Activated T-helper 9 cell treated with anti-CD3 and anti-CD28 coated beads, Interleukin-2, amount 50 U/mL, for 16 hours (primary cell): ENCODE measurements around the gene ASPDH.

Source experiments
- DNase-seq: peaks from one replicate; pipeline ENCODE4 v3.0.0-alpha.2; 2020; ENCODE audit warnings: low read depth

The ASPDH gene

DNA sequence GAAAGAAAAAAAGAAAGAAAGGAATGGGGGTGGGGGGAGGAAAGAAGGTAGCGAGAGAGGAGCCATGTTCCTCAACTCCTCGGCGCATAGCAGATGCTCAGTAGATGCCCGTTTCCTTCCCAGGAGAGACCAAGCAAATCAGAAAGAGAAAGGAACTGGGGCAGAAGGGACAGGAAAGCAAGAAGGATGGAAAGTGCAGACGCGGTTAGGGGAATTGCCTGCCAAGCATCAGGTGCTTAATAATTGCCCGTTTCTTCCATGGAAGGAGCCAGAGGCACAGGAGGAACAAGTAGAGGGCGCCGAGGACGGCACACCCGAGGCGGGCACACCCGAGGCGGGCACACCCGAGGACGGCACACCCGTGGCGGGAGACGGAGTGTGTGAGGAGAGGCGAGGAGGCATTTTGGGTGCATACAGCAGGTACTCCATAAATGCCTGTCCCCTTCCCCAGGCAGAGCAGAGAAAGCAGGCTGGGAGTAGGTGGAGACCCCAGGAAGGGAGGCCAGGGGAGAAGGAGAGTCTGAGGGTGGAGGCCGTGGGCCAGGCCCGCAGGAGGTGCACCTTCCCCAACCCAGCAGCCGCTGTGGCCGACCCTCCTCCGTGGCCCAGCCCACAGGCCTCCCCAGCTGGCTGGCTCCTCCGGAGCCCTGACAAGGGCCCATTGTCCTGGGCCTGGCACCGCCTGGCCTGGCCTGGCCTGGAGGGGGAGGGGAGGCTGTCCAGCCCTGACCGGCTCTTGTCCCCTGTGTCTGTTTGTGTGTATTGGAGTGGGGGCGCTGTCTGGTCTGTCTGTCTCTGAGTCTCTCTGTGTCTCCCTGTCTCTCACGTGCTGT, 17.3 kb downstream of the ASPDH start:
- DNase-seq, result no peak

DNA sequence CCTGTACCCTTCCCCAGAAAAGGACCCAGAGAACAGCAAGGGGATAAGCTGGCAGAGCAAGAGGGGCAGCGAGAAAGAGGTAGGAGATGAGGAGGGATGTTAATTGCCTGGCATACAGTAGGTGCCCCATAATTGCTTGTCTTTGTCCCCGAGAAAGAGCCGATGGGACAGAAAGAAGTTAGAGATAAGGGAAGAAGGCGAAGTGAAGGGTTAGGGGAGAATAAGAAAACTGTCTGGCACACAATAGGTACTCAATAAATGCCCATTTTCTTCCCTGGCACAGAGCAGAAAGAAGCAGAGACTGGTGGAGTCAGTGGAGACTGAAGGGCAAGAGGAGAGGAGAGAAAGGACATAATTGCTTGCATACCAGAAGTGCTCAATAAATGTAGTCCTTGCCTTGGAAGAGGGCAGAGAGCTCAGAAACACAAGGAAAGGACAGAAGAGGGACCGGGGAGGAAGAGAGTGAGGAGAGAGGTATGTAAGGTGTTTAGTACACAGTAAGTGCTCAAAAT, 18.6 kb downstream of the ASPDH start:
- DNase-seq, result no peak

DNA sequence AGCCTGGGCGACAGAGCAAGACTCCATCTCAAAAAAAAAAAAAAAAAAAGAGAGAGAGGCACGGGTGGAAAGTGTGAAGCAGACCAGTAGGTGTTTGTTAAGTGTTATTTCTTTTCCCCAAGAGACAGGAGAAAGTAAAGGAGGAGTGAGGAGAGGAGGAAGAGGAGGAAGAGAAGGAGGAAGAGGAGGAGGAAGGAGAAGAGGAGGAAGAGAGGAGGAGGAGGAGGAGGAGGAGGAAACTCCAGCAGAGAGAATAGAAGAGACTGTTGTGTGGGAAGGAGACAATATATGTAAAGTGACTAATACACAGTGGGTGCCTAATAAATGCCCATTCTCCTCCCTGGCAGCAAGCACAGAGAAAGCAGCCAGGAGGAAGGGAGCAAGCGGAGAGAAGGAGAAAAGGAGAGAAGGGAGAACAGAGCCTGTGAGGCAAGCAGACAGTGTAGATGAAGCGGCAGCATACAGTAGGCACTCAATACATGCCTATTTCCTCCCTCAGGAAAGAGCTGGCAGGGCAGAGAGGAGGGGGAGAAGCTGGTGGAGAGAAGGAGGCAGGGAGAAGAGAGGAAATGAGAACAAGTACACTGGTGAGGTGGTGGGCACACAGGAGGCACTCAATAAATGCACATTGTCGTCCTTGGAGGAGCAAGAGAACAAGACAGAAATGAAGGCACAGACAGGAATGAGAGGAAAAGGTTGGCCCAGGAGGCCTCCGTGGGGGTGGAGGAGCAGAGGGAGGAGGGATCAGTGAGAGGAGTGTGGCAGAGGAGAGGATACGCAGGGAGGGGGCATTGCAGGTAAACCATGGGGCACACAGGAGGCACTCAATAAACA, 19.3 kb downstream of the ASPDH start:
- no peak for DNase-seq

DNA sequence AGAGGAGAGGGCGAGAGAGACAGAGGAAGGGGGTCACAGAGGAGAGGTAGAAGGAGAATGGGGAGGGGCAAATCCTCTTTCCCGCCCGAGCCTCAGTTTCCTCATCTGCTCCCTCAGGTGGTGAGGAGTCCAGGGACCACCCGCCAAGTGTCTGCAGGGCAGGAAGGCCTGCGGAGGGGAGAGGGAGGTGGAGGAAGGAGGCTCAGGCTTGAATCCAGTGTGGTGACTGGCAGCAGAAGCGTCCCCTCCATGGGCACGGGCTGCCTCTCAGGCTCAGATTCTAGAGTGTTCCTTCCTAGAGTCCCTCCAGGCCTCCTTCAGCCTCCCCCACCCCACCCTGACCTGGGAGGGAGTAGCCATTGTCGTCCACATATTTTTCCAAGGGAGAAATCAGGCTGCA, 20.5 kb downstream of the ASPDH start:
- no peak for DNase-seq

DNA sequence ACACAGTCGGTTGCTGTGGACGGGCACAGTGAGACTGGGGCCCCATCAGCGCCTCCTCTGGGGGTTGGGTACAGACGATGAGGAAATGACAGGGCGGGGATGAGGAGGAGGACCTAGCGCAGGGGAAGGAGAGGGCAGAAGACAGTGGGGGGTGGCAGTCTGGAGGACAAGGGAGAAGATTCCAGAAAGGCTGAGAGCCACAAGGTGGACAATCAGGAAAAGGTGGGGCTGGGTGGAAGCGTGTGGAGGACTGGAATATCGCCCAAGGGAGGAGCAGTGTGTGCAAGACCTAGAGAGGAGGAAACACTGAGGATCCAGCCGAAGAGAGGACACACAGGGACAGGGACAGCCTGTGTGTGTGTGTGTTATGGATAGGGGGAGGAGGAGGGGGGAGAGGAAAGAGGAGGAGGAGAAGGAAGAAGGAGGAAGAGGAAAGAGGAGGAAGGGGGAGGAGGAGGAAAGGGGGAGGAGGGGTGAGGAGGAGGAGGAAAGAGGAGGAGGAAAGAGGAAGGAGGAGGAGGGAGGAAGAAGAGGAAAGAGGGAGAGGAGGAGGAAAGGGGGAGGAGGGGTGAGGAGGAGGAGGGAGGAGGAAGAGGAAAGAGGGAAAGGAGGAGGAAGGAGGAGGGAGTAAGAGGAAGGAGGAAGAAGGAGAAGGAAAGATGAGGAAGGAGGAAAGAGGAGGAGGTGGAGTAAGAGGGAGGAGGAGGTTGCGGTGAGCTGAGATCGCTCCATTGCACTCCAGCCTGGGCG, 21.2 kb downstream of the ASPDH start:
- DNase-seq, result no peak

DNA sequence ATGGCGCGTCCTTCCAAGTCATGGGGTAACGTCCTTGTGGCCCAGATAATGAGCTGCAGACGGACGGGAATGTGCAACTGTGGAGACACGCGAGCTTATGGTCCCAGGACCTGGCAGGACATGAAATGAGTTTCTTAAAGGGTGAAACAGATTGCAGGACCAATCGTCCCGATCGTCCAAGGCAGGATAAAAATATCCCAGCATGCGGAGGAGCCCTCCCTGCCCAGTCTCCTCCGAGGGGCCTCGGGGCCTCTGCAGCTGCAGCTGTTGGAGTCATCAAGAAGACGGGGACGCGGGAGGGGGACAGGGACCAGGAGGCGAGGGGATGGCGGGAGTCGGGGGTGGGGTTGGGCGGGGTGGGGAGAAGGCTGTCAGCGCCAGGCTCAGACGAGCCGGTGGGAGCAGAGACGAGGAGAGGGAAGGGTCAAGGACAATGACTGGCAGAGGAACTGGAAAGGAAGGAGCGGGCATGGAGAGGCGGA, 22.7 kb downstream of the ASPDH start:
- DNase-seq, result no peak

DNA sequence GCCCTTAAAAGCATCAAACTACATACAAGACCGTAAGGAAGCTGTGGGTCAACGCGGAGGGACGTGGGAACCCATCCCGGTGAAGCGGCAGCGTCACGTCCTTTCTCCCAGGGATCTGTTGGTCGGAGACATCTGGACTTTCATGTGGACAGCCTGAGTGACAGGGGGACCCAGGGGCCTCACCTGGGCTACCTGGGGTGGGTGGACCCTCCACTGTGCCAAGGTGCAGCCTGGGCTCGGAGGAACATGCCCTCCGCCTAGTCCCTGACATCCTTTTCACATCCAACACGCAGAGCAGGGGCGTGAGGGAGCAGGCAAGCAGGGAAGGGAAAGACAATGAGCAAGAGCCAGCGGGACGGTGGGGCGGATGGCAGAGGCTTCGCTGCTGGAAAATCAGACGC, 23.3 kb downstream of the ASPDH start:
- no peak for DNase-seq

DNA sequence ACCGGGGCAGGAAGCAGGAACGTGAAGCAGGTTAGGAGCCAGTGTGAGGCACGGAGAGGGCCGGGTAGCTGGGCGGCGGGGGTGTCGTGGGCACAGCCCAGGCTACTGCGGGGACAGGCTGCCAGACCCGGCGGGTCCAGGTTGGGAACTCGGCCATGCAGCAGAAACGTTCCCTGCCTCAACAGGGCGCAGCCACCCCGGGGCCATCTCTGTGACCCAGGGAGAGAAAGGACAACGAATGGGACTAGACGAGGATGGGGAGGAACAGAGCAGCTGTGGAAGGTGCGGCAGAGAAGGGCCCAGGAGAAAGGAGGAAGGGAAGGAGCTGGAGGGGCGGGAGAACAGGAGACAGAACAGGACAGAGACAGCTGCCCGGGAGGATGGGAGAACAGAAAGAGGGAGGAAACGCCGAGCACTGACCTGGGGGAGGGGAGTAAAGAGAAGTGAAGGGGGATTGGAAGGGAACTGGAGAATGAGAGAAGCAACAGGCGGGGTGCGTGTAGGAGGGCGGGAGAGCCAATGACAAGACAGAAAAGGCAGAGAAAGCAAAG, 24.2 kb downstream of the ASPDH start:
- DNase-seq, result no peak

DNA sequence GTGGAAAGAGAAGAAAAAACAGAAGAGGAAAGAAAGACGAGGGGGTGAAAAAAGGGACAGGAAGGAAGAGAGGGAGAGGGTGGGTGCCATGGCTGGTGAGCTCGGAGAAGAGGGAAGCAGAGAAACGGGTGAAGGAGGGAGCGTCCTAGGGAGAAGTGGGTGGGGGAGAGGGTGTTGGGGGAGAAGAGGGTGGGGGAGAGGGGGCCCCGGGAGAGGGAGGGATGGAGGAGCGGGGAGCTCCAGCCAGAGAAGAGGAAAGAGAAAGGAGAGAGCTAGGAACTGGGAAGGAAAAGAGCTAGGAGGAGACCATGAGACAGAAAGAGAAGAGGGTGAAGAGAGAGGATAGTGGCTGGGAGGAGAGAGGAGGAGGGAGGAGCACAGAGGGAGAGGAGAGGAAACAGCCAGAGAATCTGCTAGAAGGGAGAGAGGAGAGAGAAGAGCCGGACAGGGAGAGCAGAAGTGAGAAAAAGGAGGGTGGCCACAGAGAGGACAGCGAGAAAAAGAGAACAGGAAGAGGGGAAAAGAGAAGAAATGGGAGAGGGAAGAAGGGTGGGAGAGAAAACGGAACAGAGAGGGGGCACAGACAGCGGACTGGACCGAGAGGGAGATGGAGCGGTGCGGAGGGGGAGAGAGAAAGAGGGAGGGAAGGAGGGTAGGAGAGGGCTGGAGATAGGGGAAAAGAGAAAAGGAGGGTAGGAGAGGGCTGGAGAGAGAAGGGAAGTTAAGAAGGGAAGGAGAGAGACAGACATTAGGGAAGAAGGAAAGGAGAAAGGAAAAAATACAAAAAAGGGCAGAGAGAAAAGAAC, 25.1 kb downstream of the ASPDH start:
- DNase-seq, result no peak

DNA sequence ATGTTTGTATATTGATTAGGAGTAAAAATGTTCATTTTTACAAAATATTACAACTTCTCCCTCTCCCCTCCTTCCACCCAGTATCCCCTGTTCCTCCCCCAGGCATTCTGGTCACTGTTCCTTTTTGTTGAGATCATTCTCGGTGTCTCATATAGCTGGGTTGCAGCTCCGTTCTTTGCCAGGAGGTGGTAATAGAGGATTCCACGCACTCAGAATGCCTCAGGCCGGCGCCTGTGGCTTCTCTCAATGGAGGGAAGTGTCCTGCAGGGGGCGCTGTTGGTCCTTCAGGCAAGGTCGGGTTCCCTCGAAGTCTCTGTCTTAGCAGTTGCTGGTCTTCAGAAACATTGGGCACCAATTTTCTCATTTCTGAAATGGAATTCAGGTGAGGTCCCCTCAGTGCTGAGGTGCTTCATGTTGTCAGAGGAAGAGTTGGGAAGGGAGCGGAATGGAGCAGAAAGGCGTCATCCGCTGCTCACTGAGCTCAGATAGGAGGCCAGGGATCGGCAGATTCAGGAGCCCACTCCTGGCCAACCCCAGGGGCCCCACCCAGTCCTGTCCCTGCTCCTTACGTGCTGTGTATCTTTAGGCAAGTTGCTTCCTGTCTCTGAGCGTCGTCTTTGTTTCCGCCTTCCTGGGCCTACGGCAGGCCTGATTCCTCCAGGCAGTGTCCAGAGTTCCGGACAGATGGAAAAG, 26.7 kb downstream of the ASPDH start:
- peak; percentile 34 for DNase-seq

DNA sequence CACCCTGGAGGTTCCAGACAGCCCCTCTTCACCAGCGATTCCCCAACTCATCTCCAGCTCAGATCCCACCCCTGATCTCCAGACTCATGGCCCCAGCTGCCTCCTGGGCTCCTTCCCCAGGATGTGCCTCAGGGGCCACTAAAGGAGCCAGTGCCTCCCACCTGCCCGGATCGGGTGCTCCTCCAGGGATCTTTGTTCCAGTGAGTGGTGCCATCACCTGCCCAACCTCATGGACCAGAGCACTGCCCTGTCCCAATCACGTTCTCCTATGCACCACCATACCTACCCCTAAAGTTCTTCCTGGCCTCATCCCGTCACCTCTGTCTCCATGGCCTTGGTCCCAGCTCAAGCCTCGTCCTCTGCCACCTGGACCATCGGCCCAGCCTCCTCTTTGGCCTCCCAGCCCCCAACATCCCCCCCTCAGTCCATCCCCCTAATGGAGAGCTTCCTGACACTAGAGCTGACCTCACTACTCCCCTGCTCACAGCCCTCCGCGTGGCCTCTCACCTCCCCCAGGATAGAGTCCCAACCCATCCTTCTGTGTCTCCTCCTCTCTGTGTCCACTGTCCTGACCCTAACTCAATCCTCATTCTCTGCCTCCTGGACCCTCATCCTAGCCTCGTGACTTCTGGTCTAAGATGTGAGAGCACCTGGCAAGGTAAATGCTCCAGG, 28.3 kb downstream of the ASPDH start:
- no peak for DNase-seq

DNA sequence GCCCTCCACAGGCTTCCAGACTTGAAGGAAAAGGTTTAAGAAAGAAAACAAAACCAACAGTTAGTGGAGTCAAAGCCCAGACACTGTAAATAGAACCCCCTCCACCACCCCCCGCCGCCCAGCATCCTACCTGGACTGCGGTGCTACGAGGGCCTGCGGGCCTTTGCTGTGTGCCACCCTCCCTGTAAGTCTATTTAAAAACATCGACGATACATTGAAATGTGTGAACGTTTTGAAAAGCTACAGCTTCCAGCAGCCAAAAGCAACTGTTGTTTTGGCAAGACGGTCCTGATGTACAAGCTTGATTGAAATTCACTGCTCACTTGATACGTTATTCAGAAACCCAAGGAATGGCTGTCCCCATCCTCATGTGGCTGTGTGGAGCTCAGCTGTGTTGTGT, 30.8 kb downstream of the ASPDH start:
- DNase-seq, result no peak

DNA sequence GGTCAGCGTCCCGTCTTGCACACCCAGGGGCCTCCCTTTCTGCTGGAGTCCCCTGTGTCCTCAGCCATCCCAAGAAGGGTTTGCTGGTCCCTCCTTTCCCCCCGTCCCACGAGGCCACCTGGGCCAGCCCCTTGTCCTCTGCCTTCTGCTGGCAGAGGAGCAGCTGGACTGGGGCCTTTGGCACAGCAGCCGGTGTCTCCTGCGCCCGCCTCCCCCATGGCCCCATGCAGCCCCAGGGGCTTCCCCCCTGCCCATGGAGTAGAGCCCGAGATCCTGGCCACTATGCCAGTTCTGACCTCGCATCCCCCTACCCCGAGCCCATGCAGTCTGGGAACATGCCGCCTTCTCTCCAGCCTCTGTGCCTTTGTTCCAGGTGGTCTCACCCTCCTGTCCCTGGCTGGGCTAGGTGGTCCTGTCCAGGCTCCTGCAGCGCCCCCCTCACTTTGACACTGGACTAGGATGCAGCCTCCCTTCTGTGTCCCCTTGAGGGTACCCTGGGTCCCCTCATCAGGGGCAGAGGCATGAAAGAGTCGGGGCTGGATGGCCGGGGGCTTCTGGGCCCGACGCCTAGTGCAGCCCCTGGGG, 31.4 kb downstream of the ASPDH start:
- no peak for DNase-seq

DNA sequence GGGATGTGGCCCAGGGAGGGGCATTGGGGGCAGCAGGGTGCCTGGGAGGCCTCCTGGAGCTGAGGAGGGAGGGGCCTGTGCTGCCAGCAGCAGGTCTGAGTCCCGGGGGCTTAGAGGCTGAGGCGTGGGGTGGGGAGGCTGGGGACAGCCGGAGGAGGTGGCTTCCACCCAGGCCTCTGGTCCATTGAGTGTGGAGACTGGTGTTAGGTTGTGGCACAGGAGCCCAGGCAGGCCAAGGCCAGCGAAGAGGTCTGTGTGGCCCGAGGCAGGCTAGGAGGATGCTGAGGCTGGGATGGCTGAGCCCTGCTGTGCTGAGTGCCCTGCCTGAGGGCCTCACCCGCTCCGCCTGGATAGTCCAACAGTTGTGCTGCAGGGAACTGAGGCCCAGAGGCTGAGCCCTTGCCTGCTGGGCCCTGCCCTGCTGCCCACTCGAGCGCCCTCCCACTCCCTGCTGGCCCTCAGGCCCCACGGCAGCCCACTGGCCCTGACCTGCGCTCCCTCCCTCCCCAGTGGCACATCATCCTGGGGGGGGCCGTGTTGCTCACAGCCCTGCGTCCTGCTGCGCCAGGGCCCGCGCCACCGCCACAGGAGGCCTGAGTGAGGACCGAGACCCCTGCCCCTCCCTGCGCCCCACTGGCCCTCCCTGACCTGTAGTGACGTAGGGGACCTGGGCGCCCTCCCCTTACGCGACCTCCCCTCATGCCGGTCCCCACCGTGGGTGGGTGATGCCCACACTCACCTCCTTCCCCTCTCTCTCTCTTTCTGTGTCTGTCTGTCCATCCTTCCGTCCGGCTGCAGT, 32.2 kb downstream of the ASPDH start:
- no peak for DNase-seq

DNA sequence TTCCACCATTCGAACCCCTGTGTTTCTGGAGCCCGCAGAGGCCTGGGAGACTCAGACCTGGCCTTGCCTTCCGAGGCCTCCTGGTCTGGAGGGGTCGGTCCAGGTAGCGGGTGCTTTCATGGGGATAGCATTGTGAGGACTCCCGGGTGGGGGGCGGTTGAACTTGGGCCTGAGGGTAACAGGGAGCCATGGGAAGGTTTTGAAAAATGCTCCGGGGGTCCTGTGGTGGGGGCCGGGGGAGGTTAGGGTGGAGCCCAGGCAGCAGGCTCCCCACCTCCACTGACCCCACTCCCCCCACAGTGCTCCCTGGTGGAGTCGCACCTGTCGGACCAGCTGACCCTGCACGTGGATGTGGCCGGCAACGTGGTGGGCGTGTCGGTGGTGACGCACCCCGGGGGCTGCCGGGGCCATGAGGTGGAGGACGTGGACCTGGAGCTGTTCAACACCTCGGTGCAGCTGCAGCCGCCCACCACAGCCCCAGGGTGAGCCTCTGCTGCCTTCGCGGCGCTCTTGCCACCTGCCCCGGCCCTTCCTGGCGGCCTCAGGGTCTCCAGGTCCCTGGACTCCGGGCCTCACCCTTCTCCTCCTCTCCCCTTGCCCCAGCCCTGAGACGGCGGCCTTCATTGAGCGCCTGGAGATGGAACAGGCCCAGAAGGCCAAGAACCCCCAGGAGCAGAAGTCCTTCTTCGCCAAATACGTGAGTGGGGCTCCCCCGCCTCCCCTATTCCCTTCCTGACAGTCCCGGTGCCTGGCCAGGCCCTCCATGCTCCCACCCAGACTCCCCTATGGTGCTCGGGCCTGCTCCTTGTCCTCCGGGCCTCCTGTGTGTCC, 33.2 kb downstream of the ASPDH start:
- no peak for DNase-seq

DNA sequence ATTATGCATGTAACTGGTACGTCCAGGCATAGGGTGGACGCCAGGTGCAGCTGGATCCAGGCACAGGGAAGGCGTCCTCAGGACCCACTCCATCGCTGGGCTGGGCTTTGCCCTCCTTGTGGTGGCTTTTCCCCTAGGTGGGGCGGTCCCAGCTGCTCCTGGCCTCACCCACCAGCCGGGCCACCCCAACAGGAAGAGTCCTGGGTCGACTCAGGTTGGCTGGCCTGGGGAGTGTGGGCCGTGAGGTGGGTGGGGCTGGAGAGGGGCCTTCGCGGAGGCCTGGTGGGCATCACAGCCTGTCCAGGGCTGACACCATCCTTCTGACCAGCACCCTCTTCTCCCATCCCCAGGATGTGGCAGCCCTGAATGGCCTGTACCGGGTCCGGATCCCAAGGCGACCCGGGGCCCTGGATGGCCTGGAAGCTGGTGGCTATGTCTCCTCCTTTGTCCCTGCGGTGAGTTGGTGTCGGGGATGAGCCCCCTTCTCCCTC, 33.9 kb downstream of the ASPDH start:
- DNase-seq, result no peak

DNA sequence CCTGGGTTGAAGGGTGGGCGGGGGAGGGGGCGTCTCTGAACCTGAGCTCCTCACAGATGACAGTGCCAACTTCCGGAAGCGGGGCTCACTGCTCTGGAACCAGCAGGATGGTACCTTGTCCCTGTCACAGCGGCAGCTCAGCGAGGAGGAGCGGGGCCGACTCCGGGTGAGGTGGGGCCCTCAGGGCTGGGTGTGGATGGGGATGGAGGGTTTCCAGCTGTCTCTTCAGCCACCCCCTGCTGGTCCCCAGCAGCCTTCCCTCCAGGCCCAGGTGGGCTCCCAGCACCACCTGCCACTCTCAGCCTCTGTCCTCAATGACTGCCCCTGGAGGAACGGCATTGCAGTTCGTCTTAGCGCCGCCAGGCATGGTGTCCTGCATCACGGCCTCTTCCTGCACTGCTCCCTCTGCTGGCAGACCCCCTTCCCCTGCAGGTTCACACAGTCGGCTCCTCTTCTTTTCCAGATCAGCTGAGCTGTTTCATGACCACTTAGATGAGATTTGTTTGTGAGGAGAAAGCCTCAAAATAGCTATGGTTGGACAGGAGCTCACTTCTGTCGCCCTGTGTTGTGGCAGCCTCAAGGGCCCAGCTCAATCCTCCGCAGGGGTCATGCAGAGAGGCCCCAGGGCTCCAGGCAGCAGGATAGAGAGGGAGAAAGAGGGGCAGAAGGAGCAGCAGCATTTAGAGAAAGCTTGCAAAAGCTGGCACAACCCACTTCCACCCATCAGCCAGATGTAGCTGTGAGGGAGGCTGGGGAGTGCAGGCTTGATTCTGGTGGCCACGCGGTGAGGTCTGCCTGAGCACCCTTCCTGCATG, 34.6 kb downstream of the ASPDH start:
- DNase-seq, result no peak
